ENCODE measurements around the gene MIGA2.
A peak's percentile ranks its signal among the peaks of the same experiment; 100 is the strongest.
"Not testable (repeated sequence)": the region's sequence is repeated elsewhere in the genome, so short reads cannot be mapped to it uniquely, and the experiment has no call there.

Gene MIGA2, protein sequence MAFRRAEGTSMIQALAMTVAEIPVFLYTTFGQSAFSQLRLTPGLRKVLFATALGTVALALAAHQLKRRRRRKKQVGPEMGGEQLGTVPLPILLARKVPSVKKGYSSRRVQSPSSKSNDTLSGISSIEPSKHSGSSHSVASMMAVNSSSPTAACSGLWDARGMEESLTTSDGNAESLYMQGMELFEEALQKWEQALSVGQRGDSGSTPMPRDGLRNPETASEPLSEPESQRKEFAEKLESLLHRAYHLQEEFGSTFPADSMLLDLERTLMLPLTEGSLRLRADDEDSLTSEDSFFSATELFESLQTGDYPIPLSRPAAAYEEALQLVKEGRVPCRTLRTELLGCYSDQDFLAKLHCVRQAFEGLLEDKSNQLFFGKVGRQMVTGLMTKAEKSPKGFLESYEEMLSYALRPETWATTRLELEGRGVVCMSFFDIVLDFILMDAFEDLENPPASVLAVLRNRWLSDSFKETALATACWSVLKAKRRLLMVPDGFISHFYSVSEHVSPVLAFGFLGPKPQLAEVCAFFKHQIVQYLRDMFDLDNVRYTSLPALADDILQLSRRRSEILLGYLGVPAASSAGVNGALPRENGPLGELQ

DNA sequence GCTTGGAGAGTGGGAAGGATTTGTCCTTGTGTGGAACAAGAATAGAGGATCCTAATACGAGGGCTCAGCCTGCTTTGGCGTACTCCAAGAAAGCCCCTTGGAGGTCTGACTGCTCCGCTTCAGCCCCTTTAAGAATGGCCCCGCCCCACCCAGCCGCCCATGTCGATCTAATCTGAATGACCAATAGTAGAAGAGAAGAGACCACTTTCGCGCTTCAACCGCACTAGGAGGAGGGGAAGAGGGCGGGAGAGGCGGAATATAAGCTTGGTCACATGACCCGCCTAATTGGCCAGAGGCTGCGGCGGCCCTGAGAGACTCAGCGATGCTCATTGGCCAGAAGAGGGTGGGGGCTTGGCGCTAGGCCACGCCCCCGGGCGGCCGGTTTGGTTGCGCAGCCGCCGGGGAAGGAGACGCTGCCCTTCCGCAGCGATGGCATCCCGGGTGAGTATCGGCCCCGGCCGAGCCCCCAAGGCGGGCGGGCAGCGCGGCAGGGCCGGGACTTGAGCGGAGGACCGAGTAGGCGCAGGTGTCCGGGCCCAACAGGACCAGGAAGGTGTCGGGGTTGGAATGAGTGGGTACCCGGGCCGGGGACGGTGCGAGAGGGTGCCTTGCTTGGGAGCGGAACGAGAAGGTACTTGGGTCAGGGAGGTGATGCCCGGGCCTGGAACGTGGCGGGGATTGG, at the start of gene MIGA2:
Gene MIGA2, plus strand, starts transcription at position 386 of the 682 bp plus-strand sequence. CDS start 3,969 bp downstream, outside the sequence.
- peak; percentile 96 for DNase-seq (ENCODE audit: low spot score)

DNA sequence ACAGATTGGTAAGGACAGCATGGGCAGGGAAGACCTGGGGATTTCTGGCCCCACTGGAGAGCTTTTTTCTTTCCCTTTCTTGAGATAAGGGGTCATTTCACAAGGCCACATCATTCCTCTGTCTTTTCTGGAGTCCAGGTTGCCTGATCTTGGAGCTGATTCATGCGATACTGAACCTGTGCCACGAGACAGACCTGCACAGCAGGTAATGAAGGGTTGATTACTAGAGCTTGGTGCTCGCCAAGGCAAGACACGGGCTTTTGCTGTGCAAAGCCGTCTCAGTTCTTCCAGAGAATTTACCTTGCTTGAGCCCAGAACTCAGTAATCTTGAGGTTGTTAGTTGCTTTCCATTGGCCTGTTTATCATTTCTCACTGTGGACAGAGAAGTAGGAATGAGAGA, 49.8 kb upstream of the MIGA2 start:
- no peak for DNase-seq (ENCODE audit: low spot score)

DNA sequence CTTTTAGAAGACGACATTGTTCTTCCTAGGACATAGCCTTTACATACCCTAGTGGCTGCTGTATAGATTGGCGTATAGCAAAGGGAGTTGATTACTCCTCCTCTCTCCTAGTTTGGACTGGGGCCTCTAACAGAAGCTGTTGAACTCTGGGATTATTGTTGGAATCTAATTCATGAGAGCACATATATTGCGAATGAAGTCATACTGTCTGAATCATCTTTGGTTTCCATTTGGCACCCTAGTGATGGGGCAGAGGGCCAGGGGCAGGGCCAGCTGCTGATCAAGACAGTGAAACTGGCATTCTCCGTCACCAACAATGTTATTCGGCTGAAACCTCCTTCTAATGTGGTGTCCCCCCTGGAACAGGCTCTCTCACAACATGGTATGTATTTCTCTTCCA, 48.6 kb upstream of the MIGA2 start:
- peak; percentile 80 for DNase-seq (ENCODE audit: low spot score)

DNA sequence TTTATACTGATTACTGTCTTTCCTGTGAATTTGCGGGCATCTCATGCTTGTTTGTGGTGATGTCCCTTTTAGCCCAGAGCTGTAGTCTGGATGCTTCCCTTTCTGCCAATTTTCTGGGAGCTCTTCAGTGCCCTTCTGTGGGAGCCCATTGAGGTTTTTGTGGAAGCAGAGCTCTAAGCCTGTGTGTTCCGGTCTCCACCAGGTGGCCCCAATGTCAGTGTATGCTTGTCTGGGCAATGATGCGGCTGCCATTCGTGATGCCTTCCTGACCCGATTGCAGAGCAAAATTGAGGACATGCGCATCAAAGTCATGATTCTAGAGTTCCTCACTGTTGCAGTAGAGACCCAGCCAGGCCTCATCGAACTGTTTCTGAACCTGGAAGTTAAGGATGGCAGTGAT, 43.4 kb upstream of the MIGA2 start:
- no peak for DNase-seq (ENCODE audit: low spot score)

DNA sequence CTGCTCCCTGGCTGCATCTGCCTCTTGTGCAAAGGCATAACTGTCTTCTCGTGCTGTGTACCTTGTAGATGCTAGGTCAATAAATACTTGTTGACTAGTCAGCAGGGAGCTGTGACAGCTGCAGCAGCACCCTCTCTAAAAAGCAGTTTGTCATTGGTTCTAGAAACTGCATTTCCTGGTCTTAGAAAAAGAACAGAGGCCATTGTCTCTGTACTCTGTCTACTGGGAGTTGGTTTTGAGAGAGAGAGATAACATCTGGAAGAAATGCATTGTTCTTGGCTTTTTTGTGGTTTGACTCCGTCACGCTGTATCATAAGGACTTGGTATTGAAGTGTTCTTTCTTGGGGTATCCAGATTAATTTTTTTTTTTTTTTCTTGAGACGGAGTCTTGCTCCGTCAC, 40.6 kb upstream of the MIGA2 start:
- DNase-seq (ENCODE audit: low spot score) = no peak

DNA sequence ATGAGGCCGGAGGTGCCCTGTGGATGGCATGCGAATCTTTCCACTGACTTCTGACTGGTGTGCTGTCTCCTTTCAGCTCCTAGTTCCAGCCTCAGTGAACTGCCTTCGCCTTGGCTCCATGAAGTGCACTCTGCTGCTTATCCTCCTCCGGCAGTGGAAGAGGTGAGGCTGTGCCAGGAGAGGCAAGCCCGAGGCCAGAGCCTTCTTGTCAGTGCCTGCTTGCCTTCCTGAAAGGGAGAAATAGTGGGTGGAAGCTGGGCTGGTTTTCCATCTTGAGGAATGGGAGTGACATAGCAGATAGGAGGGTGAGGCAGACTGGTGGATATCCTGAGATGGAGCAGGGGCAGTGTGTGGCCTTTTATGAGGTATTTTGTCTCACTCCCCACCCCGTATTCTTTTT, 38.0 kb upstream of the MIGA2 start:
- no peak for DNase-seq (ENCODE audit: low spot score)

DNA sequence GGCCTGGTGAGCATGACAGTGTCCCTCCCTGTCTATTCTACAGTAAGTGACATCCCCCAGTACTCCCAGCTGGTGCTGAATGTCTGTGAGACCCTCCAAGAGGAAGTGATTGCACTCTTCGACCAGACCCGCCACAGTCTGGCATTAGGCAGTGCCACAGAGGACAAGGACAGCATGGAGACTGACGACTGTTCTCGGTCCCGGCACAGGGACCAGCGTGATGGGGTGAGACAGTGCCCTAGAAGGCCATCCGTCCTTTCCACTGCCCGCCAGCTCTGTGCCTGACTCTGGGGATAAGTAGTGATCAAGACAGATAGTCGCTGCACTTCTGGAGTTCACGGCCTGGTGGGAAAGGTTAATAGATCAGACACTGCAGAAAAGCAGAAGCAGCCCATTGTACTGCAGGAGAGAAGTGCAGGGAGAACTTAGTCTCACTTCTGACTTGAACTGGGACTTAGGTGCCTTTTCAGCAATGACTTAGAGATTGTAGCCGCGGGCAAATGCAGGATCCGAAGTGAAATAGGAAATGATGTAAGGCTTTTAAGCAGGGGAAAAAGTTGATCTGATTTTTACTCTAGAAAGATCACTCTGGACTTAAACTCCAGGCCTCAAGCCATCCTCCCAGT, 36.7 kb upstream of the MIGA2 start:
- DNase-seq (ENCODE audit: low spot score) = no peak

DNA sequence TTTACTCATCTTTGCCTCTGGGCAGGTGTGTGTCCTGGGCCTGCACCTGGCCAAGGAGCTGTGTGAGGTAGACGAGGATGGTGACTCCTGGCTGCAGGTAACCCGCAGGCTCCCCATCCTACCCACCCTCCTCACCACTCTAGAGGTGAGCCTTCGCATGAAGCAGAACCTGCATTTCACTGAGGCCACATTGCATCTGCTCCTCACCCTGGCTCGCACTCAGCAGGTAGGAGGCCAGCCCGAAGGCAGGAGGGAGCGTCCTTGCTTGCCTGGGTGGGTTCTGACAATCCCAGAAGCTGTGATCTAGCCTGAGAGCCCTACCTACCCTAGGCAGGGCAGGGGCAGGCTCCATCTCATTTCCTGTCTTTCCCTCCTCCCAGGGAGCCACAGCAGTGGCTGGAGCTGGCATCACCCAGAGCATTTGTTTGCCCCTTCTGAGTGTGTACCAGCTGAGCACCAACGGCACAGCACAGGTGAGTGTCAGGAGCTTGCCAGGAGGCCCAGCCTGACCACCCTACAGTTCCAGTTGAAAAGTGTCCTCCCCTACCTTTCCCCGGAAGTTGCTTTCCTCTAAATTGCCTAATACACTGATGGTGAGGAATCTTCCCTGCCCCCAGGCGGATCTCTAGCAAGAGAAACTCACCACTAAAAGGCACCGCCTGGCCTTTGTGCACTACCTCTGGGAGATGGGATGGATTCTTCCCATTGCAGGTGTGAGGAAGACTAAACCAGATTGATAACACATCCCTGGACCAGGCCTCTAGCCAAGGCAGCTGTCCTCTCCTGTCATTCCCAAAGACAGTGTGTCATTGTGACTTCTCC, 34.7 kb upstream of the MIGA2 start:
- DNase-seq (ENCODE audit: low spot score) = no peak

DNA sequence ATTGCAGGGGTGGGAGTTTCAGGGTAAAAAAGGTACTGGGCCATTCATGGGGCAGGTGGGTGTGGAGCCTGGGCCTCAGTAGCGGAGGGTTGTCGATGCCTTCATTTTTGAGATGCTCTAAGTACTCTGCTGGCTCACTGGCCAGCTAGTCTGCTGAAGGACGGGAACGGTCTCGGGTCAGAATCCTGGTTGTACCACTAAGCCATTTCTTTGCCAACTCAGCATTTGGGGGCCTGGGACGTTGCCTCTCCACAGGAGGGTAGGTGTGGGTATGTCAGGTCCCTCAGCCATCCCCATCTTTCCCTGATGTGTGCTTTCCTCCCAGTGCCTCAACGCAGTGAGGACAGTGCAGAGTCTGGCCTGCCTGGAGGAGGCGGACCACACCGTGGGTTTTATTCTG, 33.4 kb upstream of the MIGA2 start:
- DNase-seq (ENCODE audit: low spot score) = no peak

DNA sequence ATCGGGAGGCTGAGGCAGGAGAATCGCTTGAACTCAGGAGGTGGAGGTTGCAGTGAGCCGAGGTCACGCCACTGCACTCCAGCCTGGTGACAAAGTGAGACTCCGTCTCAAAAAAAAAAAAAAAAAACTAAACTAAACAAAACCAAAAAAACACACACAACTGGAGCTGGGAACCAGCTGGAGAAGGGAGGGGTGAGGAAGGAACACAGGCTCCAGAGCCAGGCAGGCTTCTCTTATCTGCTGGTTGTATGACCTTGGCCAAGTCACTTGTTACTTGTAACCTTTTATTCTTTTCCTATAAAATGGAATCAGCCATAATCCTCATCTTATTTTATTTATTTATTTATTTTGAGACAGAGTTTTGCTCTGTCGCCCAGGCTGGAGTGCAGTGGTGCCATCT, 32.3 kb upstream of the MIGA2 start:
- not testable (repeated sequence) for DNase-seq (ENCODE audit: low spot score)

DNA sequence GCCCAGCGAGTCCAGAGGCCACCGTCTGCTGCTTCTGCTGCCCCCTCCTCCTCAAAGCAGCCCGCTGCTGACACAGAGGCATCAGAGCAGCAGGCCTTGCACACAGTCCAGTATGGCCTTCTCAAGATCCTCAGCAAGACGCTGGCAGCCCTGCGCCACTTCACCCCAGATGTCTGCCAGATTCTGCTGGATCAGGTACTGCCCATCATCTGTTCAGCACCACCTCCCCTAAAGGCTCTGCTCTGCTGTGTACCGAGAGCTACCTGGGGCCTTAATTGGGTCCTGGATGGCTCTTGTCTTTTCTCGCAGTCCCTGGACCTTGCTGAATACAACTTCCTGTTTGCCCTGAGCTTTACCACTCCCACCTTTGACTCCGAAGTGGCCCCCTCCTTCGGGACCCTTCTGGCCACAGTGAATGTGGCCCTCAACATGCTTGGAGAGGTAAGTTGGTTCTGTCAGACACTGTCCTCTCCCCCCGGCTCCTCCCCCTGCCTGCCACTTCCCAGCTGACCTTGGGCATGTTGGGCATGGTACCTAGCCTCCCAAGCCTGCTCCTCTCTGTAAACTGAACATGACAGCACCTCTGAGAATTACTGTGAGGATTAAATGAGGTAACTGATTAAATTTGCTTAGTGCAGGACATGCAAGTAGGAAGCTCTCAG, 31.0 kb upstream of the MIGA2 start:
- no peak for DNase-seq (ENCODE audit: low spot score)

DNA sequence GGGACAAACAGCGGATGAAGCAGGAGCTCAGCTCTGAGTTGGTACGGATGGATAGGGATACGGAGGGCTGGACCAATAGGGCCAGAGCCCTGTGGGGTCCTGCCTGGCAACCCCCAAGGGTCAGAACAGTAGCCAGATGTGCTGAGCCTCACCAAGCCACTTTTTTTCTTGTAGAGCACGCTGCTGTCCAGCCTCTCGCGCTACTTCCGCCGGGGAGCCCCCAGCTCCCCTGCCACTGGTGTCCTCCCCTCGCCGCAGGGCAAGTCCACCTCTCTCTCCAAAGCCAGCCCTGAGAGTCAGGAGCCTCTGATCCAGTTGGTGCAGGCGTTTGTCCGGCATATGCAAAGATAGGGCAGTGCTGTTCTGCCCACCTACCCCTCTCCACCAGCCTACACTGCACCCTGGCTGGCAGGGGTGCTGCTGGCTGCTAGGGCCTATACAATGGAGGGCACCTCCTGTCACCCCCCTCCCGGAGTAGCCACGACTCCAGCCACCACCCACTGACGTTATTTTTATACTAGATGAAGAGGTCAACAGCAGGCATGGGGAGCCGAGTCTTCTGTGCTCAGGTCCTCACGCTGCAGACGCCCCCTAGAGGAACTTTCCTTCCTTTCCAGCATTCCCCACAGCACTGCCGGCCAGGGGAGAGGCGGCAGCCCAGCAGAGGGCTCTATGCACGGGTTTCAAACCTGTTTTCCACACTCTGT, 29.9 kb upstream of the MIGA2 start:
- no peak for DNase-seq (ENCODE audit: low spot score)

DNA sequence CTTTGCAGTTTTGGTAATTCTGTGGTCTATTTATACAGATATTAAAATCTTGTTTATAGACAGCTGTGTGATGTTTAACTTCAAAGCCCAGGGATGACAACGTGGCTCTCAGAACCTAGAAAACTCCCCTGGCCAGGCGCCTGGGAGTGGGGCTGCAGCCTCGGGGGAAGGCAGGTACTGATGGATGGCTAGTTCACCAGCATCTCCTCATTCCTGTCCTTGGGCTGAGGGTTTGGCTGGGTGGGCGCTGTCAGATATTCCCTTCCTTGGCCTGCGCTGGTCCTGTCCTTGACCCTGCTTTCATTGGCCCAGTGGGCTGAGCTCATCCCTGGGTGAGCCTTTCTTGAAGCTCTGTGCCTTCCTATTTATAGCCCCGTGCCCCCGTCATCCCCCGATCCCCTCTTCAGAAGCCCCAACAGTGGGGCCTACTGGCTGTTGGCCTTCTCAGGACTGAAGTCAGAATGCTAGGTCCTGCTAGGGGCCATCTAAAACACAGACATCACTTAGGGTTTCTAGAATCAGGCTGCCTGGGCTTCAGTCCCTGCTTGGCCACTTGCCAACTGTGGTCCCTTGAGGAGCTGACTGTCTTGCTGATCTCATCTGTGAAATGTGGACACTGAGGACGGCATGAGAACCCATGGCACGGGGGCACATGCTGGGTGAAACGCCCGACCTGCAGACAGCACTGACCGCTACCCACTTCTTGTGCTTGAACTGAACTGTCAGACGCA, 29.2 kb upstream of the MIGA2 start:
- DNase-seq (ENCODE audit: low spot score) = no peak

DNA sequence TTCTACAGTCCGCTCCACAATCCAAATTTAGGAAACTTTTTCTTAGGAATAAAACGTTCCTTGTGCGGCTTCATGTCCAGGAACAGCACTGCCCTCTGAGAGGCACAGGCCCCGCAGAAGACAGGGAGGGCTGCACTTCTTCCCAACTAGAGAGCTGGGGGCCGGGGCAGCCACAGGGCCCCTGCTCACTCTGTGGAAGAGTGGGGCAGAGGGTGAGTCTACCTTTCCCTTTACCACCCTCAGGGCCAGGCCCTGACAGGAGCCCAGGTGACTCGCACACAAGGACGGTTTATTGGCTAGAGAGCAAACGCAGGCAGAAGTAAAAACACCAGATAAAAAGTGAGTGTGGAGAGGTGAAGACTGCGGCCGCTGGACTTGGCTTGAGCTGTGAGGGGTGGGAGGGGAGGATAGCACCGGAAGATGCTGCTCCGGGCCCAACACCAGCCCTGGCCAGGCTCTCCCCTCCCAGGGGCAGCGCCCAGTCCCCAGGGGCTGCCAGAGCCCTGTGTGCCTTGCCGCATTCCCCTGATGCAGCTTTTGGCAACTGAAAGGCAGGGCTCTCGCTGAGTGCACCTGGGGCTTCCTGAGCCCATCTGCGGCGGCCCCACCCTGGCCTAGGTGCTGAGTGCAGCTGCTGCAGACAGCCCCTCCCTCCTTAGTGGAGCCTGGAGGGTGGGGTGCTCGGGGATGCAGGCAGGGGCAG, 28.5 kb upstream of the MIGA2 start:
- DNase-seq (ENCODE audit: low spot score) = no peak

DNA sequence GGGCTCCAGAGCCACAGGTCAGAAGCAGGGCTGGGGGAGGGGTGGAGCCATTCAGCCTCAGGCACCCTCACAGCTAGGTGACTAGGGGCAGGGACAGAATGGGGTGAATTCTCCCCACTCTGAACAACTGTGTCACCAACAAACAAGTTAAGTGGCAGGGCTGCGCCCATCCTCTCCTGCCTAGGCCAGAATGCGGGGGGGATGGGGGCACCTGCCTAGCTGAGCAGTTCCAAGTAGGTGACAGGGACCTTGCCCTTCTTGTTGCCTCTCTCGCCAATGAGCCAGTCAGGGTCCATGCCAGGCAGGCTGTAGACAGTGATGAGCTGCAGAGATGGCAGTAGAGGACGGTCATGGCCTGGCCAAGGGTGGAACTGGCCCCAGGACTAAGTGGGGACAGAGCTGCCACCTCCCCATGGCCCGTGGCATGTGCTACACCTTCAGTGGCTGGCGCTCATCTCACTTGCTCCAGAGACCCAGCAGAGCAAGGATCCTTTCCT, 27.9 kb upstream of the MIGA2 start:
- no peak for DNase-seq (ENCODE audit: low spot score)

DNA sequence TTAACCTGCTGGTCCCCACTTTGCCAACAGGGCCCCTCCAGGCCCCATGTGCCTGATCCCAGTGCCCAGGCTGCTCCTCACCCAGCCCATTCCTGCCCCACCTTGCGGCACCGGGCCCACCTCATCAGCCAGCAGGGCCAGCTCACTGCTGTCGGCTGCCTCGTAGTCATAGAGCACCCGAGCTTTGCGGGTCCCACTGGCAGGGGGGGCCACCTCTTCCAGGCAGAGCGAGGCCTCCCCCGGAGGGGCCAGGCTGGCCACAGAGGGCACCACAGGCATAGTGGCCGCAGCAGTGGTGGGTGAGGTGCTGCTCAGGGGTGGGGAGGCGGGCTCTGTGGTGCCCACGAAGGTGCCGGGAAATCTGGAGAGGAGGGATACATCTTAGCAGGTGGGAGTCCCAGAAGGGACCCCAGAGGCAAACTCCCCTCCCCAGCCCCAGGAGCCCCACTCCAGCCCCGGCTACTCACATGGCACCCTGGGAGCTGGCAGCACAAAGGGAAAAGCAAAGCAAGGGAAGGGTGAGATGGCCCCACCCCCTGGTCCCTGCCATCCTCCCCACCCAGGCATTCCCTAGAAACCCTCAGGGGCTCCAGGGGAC, 27.3 kb upstream of the MIGA2 start:
- no peak for DNase-seq (ENCODE audit: low spot score)

DNA sequence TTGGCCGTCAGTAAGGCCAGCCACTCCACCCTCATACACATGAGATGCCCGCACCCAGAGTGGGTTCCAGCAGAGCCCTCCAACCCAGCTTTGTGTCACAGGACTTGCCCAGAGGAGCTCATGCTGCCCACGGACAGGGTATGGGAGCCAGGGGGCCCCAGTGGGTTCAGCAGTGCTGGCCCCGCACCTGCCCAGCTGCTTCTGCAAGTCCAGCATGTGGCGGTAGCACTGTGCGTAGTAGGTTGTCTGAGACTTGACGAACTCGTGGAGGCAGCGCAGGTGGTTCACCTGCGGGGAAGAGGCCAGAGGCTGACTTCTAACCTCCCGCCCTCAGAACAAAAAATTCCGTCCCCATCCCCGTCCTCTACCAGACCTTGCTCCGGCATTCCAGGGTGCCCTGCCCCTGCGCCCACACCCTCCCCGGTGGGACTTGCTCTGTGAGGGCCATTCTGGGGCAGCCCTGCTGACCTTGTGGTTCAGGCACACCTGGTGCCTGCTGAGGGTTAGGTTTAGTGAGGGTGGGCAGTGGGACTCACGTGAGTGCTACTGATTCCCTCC, 26.8 kb upstream of the MIGA2 start:
- DNase-seq (ENCODE audit: low spot score) = no peak

DNA sequence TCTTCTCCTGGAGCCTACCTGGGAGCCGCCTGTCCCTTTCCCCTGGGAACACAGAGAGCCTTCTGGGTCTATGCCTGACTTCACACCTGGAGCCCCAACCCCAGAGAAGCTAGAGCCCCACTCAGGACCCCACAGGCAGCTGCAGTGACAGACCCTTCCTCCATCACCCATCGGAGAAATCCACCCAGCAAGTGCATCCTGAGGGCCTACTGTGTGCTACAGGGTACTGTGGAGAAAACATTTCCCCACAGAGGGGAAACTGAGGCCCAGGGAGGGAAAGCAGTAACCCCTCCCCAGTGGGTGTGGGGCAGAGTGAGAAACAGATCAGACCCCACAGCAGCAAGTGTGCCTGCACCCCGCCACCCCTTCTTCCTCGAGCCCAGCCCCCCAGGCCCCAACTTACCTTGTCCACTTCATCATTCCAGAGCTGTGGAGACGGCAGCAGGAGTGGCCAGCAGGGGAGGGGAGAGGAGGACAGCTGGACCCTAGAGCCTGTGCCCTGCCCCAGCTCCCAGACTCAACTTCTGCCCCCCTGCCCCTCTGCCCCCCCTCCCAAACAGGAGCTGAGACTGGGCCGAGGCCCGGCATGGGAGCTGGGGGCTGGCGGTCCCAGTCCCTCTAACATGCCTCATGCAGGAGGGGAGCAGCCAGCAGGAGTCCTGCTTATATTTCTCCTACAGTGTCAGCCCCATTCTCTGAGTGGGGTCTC, 26.0 kb upstream of the MIGA2 start:
- DNase-seq (ENCODE audit: low spot score) = no peak

Data from left forelimb (tissue), 1 donor.